Subcutaneous adipose tissue (tissue), 4 donors: ENCODE measurements around the gene MRAP. TPM values are rescaled to one million over a fixed set of nuclear protein-coding genes. Genes with fewer than 3 reads are reported as not detected.

Experiments used
- CTCF ChIP-seq: fragments of 450-650 bp; IDR thresholded peaks from one replicate; pipeline ENCODE4 v1.5.1; 2016; ENCODE audit warnings: low read depth, mild to moderate bottlenecking, control low read depth, antibody characterized with exemption, moderate library complexity
- total RNA-seq, 4 donors: library from RNA; depleted of rRNA; stranded (reverse); fragments of >200 nt; gene quantifications; one replicate each; pipeline ENCODE4 v1.1.0, GENCODE V29; 2016

The MRAP gene
- total RNA-seq, 4 donors from 2014 or later = 22.4 to 65.2 (median 33.6) TPM

- TF ChIP-seq CTCF = no peak
Observed at GRCh38 chr21:32332463-32332951, 33.9 kb downstream of the MRAP start.

DNA sequence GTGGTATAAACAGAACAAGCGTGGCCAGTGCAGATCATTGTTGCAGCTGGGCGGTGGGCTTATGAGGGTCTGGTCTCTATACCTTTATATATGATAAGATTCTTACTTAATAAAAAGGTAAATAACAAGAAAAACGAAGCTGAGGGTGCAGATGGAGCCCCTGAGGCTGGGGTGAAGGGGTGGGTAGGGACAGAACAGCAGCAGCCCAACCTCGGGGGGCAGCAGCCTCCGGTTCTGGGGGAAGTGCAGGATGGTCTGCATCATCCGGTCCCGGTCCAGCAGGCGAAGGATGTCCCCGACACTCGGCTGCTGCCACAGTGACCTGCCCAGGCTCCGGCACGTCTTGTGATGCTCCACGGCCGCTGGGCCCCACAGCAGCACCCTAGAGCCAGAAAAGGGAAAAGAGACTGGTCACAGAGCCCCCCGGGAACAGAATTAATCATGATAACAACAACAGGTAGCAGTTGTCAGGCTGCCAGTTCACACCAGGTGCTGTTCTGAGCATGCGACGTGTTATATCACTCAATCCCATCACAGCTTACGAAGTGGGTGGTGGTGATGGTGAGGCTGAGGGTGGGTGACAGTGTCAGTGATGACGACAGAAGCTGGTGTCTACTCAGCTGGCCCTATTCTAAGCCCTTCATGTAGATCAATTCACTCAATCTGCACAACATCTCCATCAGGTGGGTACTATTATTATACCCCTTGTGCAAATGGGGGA lies 35.5 kb downstream of the MRAP start:
- TF ChIP-seq CTCF = no peak

DNA sequence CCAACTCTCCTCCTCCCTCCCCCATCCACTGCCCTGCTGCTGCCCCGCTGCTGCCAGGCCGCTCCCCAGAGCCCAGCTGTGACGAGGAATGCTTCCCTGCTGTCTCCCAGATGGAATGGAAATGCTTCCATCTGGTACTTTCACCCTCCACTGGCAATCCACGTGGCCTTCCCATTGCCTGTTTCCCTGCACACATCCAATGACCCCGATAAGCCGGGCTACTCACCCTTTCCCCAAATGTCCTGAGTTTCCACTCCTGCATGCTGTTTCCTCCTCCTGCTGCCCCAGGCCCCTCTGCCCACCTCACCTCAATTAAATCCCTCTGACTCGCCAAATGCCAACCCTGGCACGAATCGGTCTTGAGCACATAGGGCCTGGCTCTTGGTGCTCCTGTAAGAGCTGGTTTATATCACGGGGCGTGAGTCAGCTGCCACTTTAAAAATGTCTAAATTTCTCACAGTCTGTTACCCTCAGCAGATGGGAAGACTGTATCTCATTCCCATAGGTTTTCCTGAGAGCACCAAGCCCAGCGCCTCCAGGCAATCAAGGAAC lies 36.4 kb downstream of the MRAP start:
- no peak for TF ChIP-seq CTCF

DNA sequence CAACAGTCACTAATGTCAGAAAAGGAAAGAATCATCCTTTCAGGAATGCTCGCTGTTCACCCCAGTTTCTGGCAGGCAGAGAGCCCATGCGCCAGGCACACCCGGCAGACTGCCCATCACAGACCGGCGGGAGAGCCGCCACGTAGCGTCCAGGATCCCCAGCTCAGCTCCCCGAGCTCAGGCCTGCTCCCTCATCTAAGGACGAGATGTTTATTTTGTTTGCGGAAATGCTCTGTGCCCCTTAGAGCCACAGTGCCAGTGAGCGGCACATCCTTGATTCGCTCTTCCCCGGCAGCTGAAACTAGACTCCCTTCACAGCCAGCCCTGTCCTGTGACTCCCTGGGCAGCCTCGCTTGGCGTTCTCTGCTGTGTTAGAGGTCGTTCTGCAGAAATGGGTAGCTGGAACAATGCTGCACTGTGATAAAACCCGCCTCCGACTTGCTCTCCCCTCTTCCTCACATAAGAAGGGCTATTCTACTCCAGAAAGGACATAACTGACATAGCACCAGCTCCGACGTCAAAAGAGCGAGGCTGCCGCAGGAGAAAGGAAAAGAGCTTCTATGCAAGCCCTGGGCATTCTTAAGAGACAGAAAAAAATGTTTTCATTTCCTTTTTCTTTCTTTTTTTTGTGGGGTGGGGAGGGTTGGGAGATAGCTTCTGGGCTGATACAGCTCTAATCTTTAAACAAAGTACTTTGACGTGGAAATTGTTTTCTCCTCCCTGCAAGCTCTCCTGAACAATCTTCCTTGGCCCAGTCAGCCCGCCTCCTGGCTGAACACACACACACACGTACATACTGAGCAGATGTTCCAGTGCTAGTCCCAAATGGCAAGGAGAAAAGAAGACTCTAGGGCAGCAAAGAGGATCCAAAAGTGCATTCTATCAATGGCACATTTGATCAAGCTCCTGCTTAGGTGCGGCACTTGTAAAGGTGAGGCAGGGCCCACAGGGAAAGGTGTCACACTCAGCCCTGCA lies 37.2 kb downstream of the MRAP start:
- TF ChIP-seq CTCF = no peak

DNA sequence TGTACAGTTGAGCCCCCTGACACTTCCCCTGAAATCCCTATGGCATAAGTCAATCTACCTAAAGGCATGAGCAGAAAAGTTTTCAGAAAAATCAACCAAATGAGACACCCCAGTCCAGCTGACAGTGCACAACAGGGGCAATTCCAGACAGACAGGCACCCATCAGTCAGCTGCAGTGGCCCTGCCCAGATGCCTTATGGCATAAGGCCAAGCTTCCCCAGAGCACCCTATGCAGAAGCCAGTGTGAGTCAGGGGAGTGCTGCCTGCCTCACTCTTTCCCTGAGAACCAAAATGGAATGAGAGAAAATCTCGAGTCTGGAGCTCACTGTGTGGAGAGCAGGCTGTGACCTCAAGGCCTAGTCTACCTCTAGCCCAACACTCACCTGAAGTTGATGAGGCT lies 38.1 kb downstream of the MRAP start:
- no peak for TF ChIP-seq CTCF

DNA sequence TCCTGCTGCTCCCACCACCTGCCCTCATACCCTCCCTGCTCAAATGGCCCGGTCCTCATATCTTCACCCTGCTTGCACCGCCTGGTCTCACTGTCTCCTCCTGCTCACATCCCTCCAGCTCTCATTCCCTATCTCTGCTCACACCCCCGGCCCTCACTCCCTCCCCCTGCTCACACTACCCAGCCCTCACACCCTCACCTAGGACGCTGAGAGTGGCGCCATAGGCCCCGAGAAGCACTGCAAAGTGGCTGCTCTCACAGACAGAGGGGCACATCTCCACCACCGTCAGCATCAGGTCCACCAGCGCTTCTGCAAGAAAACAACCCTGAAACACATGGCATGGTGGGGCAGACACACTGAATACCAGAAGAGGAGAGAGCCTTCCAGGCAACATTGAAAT lies 38.6 kb downstream of the MRAP start:
- no peak for TF ChIP-seq CTCF
